ENCODE measurements around the gene RANBP3.

RANBP3 gene

GRCh38 chr19:5993201-5993600 is 15.3 kb upstream of the RANBP3 start:
- Histone ChIP-seq H4K20me1 (ENCODE audit: insufficient read depth, low read length) (no peaks in the 10 kb centered on the region), H3K9me2 (ENCODE audit: low read depth, low read length) (no peaks in the 10 kb centered on the region), H3K9me3 (ENCODE audit: low read length) (no peaks in the 10 kb centered on the region), H3K4me2 (ENCODE audit: low read length) (no peak overlapping the region), H3K27me3 (ENCODE audit: insufficient read depth, low read length) (no peaks in the 10 kb centered on the region), H3K27ac (ENCODE audit: low read depth, low read length, poor library complexity, severe bottlenecking) (no peak overlapping the region), H3K36me3 (ENCODE audit: insufficient read depth, low read length) (no peaks in the 10 kb centered on the region), H3K9ac (ENCODE audit: low read length) (no peak overlapping the region), H3F3A (ENCODE audit: insufficient read depth, low read length) (no peaks in the 10 kb centered on the region), H3K79me2 (ENCODE audit: insufficient read depth, low read length) (no peaks in the 10 kb centered on the region), H3K4me3 (ENCODE audit: low read depth, low read length, poor library complexity, severe bottlenecking) (no peak overlapping the region), H2AFZ (ENCODE audit: low read length) (no peak overlapping the region), H3K4me1 (ENCODE audit: insufficient read depth, low read length, severe bottlenecking) (peaks cover 7% of the 10 kb centered on the region)
- TF ChIP-seq EZH2 (IDR thresholded peaks at IDR 0.05; ENCODE audit: borderline replicate concordance, low read length) = no peak

GRCh38 chr19:5992756-5993155 is 14.8 kb upstream of the RANBP3 start:
- Histone ChIP-seq H3K27me3 (ENCODE audit: insufficient read depth, low read length) (no peaks in the 10 kb centered on the region), H3K9me2 (ENCODE audit: low read depth, low read length) (no peaks in the 10 kb centered on the region), H3K79me2 (ENCODE audit: insufficient read depth, low read length) (no peaks in the 10 kb centered on the region), H3K36me3 (ENCODE audit: insufficient read depth, low read length) (no peaks in the 10 kb centered on the region), H3K9me3 (ENCODE audit: low read length) (no peaks in the 10 kb centered on the region), H3K4me2 (ENCODE audit: low read length) (no peak overlapping the region), H2AFZ (ENCODE audit: low read length) (no peak overlapping the region), H3K4me1 (ENCODE audit: insufficient read depth, low read length, severe bottlenecking) (peaks cover 9% of the 10 kb centered on the region), H3K9ac (ENCODE audit: low read length) (no peak overlapping the region), H3K4me3 (ENCODE audit: low read depth, low read length, poor library complexity, severe bottlenecking) (no peak overlapping the region), H3K27ac (ENCODE audit: low read depth, low read length, poor library complexity, severe bottlenecking) (no peak overlapping the region), H4K20me1 (ENCODE audit: insufficient read depth, low read length) (no peaks in the 10 kb centered on the region), H3F3A (ENCODE audit: insufficient read depth, low read length) (no peaks in the 10 kb centered on the region)
- TF ChIP-seq CTCF (IDR thresholded peaks at IDR 0.05; ENCODE audit: low read length) = no peak
- no peak for TF ChIP-seq EZH2 (IDR thresholded peaks at IDR 0.05; ENCODE audit: borderline replicate concordance, low read length)

GRCh38 chr19:5991244-5991838 is 13.4 kb upstream of the RANBP3 start:
- Histone ChIP-seq H4K20me1 (ENCODE audit: insufficient read depth, low read length) (no peaks in the 10 kb centered on the region), H3K9me3 (ENCODE audit: low read length) (no peaks in the 10 kb centered on the region), H3K4me2 (ENCODE audit: low read length) (no peak overlapping the region), H3K79me2 (ENCODE audit: insufficient read depth, low read length) (no peaks in the 10 kb centered on the region), H3K9ac (ENCODE audit: low read length) (no peak overlapping the region), H3K27ac (ENCODE audit: low read depth, low read length, poor library complexity, severe bottlenecking) (no peak overlapping the region), H3K4me3 (ENCODE audit: low read depth, low read length, poor library complexity, severe bottlenecking) (no peak overlapping the region), H3K4me1 (ENCODE audit: insufficient read depth, low read length, severe bottlenecking) (peaks cover 13% of the 10 kb centered on the region), H3K36me3 (ENCODE audit: insufficient read depth, low read length) (no peaks in the 10 kb centered on the region), H3F3A (ENCODE audit: insufficient read depth, low read length) (no peaks in the 10 kb centered on the region), H3K27me3 (ENCODE audit: insufficient read depth, low read length) (no peaks in the 10 kb centered on the region), H2AFZ (ENCODE audit: low read length) (no peak overlapping the region), H3K9me2 (ENCODE audit: low read depth, low read length) (no peaks in the 10 kb centered on the region)
- no peak for TF ChIP-seq EZH2 (IDR thresholded peaks at IDR 0.05; ENCODE audit: borderline replicate concordance, low read length)

- H3K9ac ChIP-seq (ENCODE audit: low read length) = peak overlapping the region; percentile 42; the same call in 1 of the 2 replicates
Observed at GRCh38 chr19:5990289-5990797, 12.4 kb upstream of the RANBP3 start.

More at GRCh38 chr19:5990289-5990797, 12.4 kb upstream of the RANBP3 start:
- Histone ChIP-seq H3K27me3 (ENCODE audit: insufficient read depth, low read length) (no peaks in the 10 kb centered on the region), H2AFZ (ENCODE audit: low read length) (peak overlapping the region; percentile 63; the same call in 1 of the 2 replicates), H3K4me3 (ENCODE audit: low read depth, low read length, poor library complexity, severe bottlenecking) (peak overlapping the region; percentile 53), H4K20me1 (ENCODE audit: insufficient read depth, low read length) (no peaks in the 10 kb centered on the region), H3K4me1 (ENCODE audit: insufficient read depth, low read length, severe bottlenecking) (peaks cover 13% of the 10 kb centered on the region), H3K36me3 (ENCODE audit: insufficient read depth, low read length) (no peaks in the 10 kb centered on the region), H3K4me2 (ENCODE audit: low read length) (peak overlapping the region; percentile 65), H3K9me3 (ENCODE audit: low read length) (no peaks in the 10 kb centered on the region), H3F3A (ENCODE audit: insufficient read depth, low read length) (no peaks in the 10 kb centered on the region), H3K9me2 (ENCODE audit: low read depth, low read length) (no peaks in the 10 kb centered on the region), H3K79me2 (ENCODE audit: insufficient read depth, low read length) (no peaks in the 10 kb centered on the region), H3K27ac (ENCODE audit: low read depth, low read length, poor library complexity, severe bottlenecking) (no peak overlapping the region)
- TF ChIP-seq CTCF (IDR thresholded peaks at IDR 0.05; ENCODE audit: low read length) = no peak
- TF ChIP-seq EZH2 (IDR thresholded peaks at IDR 0.05; ENCODE audit: borderline replicate concordance, low read length) = no peak
